Measurements from ENCODE around the gene STAT2. TPM values are rescaled to one million over a fixed set of nuclear protein-coding genes. Genes with fewer than 3 reads are reported as not detected.

The STAT2 gene
- total and polyA plus RNA-seq, 2 of the 13 experiments (the other 11 are each of a cell fraction or from before 2014, with no cell fraction given), result 43.5 to 84.6 TPM

DNA sequence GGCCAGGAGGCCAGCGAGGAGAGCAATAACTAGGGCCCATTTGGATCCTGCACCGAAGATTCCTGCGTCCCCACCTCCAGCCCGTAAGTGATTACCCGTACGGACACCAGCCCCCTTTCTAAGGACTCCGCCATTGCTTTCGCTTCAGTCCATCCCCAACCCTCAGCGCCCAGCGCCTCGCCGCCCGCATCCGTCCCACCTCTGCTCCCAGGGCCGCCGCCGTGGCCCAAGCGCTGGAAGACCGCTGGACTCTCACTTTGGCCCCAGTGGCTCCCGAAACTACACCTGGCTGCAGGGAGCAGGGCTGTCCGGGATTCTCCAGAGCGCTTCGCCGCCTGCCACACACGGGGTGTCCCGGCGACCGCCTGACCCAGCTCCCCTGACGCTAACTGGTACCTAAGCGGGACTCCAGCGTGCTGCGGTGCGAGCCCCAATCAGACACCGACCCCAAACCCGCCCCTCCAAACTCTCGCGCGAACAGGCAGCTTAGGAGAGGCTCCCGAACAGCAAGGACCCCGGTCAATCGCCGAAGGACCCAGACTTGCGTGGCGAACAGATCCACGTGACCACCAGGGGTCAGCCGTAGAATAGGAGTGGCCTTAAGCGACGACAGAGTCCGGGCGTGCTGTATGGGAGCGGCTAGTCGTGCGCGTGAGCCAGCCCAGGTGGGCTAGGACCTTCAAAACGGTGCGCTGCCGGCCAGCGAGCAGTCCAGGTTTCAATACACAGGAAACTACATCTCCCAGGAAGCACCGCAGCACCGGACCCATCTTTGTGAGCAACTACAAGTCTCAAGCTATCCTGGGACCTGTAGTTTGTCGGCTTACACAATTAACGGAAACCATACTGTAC, 44.1 kb downstream of the STAT2 start, which contains the start of gene CNPY2 (continued):
- TF ChIP-seq HMG20A (CRISPR knock-in tag; IDR thresholded peaks at IDR 0.05; ENCODE audit: borderline replicate concordance) (no peak), ZNF878 (CRISPR knock-in tag; IDR thresholded peaks at IDR 0.05) (no peak), GFI1 (CRISPR knock-in tag; IDR thresholded peaks at IDR 0.05; ENCODE audit: borderline replicate concordance) (peak; percentile 14; the same call in 1 of the 2 replicates), FOXK2 (IDR thresholded peaks at IDR 0.05) (no peak; the same call in 1 of the 2 replicates), RELA (CRISPR knock-in tag; IDR thresholded peaks at IDR 0.05) (no peak), ZKSCAN1 (IDR thresholded peaks at IDR 0.05; ENCODE audit: low read length) (no peak), FOXO1 (CRISPR knock-in tag; IDR thresholded peaks at IDR 0.05) (no peak), RBFOX2 (IDR thresholded peaks at IDR 0.05; ENCODE audit: low read depth, low read length) (peak; percentile 97), HES4 (CRISPR knock-in tag; IDR thresholded peaks at IDR 0.05; ENCODE audit: borderline replicate concordance) (peak; percentile 92), KDM5B (CRISPR knock-in tag; IDR thresholded peaks at IDR 0.05; ENCODE audit: borderline replicate concordance) (peak; percentile 61; the same call in 1 of the 2 replicates), IKZF4 (CRISPR knock-in tag; IDR thresholded peaks at IDR 0.05; ENCODE audit: borderline replicate concordance, low read depth, not compliant biosample characterization) (peak; percentile 27), ZNF589 (CRISPR knock-in tag; conservative IDR thresholded peaks at IDR 0.05) (peak; percentile 84; the same call in 1 of the 2 replicates), PITX1 (CRISPR knock-in tag; IDR thresholded peaks at IDR 0.05) (peak; percentile 65), FLYWCH1 (CRISPR knock-in tag; IDR thresholded peaks at IDR 0.05) (no peak), ZNF20 (CRISPR knock-in tag; IDR thresholded peaks at IDR 0.05) (no peak), ZNF841 (CRISPR knock-in tag; IDR thresholded peaks at IDR 0.05; ENCODE audit: borderline replicate concordance) (no peak), ZNF572 (CRISPR knock-in tag; IDR thresholded peaks at IDR 0.05) (no peak), GATAD1 (CRISPR knock-in tag; IDR thresholded peaks at IDR 0.05) (peak; percentile 90), ZFP37 (CRISPR knock-in tag; IDR thresholded peaks at IDR 0.05; ENCODE audit: borderline replicate concordance) (peak; percentile 83; the same call in 1 of the 2 replicates), ATF1 (CRISPR knock-in tag; IDR thresholded peaks at IDR 0.05) (peak; percentile 36), HDAC1 (CRISPR knock-in tag; IDR thresholded peaks at IDR 0.05) (peak; percentile 76), ZNF3 (CRISPR knock-in tag; IDR thresholded peaks at IDR 0.05) (no peak)
- TF ChIP-seq, protein P1, sequence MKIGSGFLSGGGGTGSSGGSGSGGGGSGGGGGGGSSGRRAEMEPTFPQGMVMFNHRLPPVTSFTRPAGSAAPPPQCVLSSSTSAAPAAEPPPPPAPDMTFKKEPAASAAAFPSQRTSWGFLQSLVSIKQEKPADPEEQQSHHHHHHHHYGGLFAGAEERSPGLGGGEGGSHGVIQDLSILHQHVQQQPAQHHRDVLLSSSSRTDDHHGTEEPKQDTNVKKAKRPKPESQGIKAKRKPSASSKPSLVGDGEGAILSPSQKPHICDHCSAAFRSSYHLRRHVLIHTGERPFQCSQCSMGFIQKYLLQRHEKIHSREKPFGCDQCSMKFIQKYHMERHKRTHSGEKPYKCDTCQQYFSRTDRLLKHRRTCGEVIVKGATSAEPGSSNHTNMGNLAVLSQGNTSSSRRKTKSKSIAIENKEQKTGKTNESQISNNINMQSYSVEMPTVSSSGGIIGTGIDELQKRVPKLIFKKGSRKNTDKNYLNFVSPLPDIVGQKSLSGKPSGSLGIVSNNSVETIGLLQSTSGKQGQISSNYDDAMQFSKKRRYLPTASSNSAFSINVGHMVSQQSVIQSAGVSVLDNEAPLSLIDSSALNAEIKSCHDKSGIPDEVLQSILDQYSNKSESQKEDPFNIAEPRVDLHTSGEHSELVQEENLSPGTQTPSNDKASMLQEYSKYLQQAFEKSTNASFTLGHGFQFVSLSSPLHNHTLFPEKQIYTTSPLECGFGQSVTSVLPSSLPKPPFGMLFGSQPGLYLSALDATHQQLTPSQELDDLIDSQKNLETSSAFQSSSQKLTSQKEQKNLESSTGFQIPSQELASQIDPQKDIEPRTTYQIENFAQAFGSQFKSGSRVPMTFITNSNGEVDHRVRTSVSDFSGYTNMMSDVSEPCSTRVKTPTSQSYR (CRISPR knock-in tag; IDR thresholded peaks at IDR 0.05; ENCODE audit: borderline replicate concordance), result no peak
- TF ChIP-seq, protein P2, sequence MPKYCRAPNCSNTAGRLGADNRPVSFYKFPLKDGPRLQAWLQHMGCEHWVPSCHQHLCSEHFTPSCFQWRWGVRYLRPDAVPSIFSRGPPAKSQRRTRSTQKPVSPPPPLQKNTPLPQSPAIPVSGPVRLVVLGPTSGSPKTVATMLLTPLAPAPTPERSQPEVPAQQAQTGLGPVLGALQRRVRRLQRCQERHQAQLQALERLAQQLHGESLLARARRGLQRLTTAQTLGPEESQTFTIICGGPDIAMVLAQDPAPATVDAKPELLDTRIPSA (CRISPR knock-in tag; IDR thresholded peaks at IDR 0.05; ENCODE audit: borderline replicate concordance), result peak; percentile 80; the same call in 1 of the 2 replicates
- TF ChIP-seq, protein P3, sequence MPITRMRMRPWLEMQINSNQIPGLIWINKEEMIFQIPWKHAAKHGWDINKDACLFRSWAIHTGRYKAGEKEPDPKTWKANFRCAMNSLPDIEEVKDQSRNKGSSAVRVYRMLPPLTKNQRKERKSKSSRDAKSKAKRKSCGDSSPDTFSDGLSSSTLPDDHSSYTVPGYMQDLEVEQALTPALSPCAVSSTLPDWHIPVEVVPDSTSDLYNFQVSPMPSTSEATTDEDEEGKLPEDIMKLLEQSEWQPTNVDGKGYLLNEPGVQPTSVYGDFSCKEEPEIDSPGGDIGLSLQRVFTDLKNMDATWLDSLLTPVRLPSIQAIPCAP (CRISPR knock-in tag; IDR thresholded peaks at IDR 0.05; ENCODE audit: low read depth), result no peak
